Peyer's patch (tissue), 4 donors: Measurements from ENCODE around the gene COG5. TPM values are rescaled to one million over a fixed set of nuclear protein-coding genes. Genes with fewer than 3 reads are reported as not detected.
A peak's percentile ranks its signal among the peaks of the same experiment; 100 is the strongest.

Experiments
- DNase-seq, 3 donors: peaks; one replicate each; pipeline ENCODE4 v3.0.0-alpha.2; 2017 to 2019
- H3K27ac ChIP-seq, 4 donors: fragments of 200-600 bp; sonication (generic); one replicate each; pipeline ENCODE4 v1.5.1; 2016 to 2019
- H3K27me3 ChIP-seq, 2 donors: fragments of 200-600 bp; sonication (generic); one replicate each; pipeline ENCODE4 v1.5.1; 2019
- H3K36me3 ChIP-seq, 3 donors: fragments of 200-600 bp; sonication (generic); one replicate each; pipeline ENCODE4 v1.5.1; 2016 to 2019
- H3K4me1 ChIP-seq, 4 donors: fragments of 200-600 bp; sonication (generic); one replicate each; pipeline ENCODE4 v1.5.1; 2016 to 2019
- H3K4me3 ChIP-seq, 4 donors: fragments of 200-600 bp; sonication (generic); 1 replicate in 3 of 4; 2 replicates in 1 of 4; pipeline ENCODE4 v1.5.1; 2016 to 2019; ENCODE audit warnings: mild to moderate bottlenecking in 1 of 4
- H3K9me3 ChIP-seq, 4 donors: fragments of 200-600 bp; sonication (generic); one replicate each; pipeline ENCODE4 v1.5.1; 2016 to 2019; ENCODE audit warnings: mild to moderate bottlenecking in 1 of 4
- CTCF ChIP-seq, 6 experiments: fragments of 450-650 bp in 4 of 6; fragments of 200-600 bp in 2 of 6; sonication (generic) in 1 of 6; IDR thresholded peaks; one replicate each; pipeline ENCODE4 v1.5.1; 2017 to 2019; ENCODE audit warnings: antibody characterized with exemption in 6 of 6, mild to moderate bottlenecking in 3 of 6, moderate library complexity in 1 of 6
- POLR2A ChIP-seq, 2 donors: fragments of 450-650 bp; IDR thresholded peaks; one replicate each; pipeline ENCODE4 v1.5.1; 2017; ENCODE audit warnings: antibody characterized with exemption in 2 of 2, mild to moderate bottlenecking in 2 of 2, moderate library complexity in 2 of 2
- total RNA-seq, 4 donors: library from RNA; depleted of rRNA; stranded (reverse); fragments of >200 nt; gene quantifications; one replicate each; pipeline ENCODE4 v1.1.0, GENCODE V29; 2016

Gene COG5
- total RNA-seq, 4 donors from 2014 or later = 31.1 to 175 (median 68.0) TPM

DNA sequence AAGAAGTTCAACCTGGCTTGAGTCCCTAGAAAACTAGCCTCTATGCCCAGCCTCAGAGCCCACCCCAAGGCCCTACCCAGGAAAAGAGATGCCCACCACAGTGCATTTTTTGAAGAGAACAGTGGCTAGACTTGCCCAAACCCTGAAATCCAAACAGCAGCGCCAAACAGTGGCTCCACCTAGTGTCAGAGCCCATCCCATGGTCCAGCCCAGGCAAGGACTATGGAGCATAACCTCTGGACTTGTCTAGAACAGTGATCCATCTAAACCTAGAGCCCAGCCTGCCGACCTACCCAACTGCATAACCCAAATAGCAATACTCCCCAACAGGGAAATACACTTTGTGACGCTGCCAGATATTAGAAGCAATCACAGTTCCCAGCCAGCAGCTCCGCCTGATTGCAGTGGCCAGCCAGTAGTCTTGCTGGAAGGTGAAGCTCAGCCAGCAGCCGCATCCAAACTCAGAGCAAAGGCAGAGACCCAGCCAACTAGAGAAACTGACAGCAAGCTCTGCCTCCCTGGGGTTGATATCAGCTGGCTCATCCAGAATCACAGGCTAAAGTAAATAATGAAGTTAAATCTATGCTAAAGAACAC, 350.4 kb downstream of the COG5 start:
- Histone ChIP-seq H3K27me3 (no peaks in the 10 kb centered on the region), H3K9me3 (no peaks in the 10 kb centered on the region), H3K36me3 (peaks cover 0 to 15% (median 0%) of the 10 kb centered on the region in 3 donors), H3K27ac (no peak overlapping the region), H3K4me3 (no peak overlapping the region), H3K4me1 (no peaks in the 10 kb centered on the region)
- DNase-seq = no peak
- no peak for TF ChIP-seq POLR2A (IDR thresholded peaks at IDR 0.05)
- no peak for TF ChIP-seq CTCF (IDR thresholded peaks at IDR 0.05)

GRCh38 chr7:107212725-107213124, 351.0 kb downstream of the COG5 start:
- Histone ChIP-seq H3K4me3 (no peak overlapping the region), H3K9me3 (no peaks in the 10 kb centered on the region), H3K4me1 (no peaks in the 10 kb centered on the region), H3K27me3 (no peaks in the 10 kb centered on the region), H3K36me3 (peaks cover 0 to 15% (median 0%) of the 10 kb centered on the region in 3 donors), H3K27ac (no peak overlapping the region)
- no peak for DNase-seq
- TF ChIP-seq POLR2A (IDR thresholded peaks at IDR 0.05) (no peak), CTCF (IDR thresholded peaks at IDR 0.05) (no peak)

- no peak for DNase-seq
- H3K4me1 ChIP-seq = no peaks in the 10 kb centered on the region
- H3K27me3 ChIP-seq = no peaks in the 10 kb centered on the region
- H3K9me3 ChIP-seq = no peaks in the 10 kb centered on the region
- H3K4me3 ChIP-seq = no peak overlapping the region
- no peak overlapping the region for H3K27ac ChIP-seq
- no peak for TF ChIP-seq POLR2A (IDR thresholded peaks at IDR 0.05)
- TF ChIP-seq CTCF (IDR thresholded peaks at IDR 0.05) = no peak
- H3K36me3 ChIP-seq = peaks cover 0 to 27% (median 0%) of the 10 kb centered on the region in 3 donors
Measured at GRCh38 chr7:107210400-107210799, 353.3 kb downstream of the COG5 start.

GRCh38 chr7:107209565-107209964, 354.2 kb downstream of the COG5 start:
- Histone ChIP-seq H3K4me3 (no peak overlapping the region), H3K9me3 (no peaks in the 10 kb centered on the region), H3K4me1 (no peaks in the 10 kb centered on the region), H3K27me3 (no peaks in the 10 kb centered on the region), H3K27ac (no peak overlapping the region), H3K36me3 (peaks cover 0 to 35% (median 0%) of the 10 kb centered on the region in 3 donors)
- DNase-seq = no peak
- TF ChIP-seq CTCF (IDR thresholded peaks at IDR 0.05) (no peak), POLR2A (IDR thresholded peaks at IDR 0.05) (no peak)

- Histone ChIP-seq H3K9me3 (no peaks in the 10 kb centered on the region), H3K36me3 (peaks cover 0 to 45% (median 0%) of the 10 kb centered on the region in 3 donors), H3K4me1 (no peaks in the 10 kb centered on the region), H3K4me3 (no peak overlapping the region), H3K27ac (peak overlapping the region in 2 of 4 donors; percentile 15 to 18), H3K27me3 (no peaks in the 10 kb centered on the region)
- no peak for TF ChIP-seq POLR2A (IDR thresholded peaks at IDR 0.05)
- no peak for TF ChIP-seq CTCF (IDR thresholded peaks at IDR 0.05)
- no peak for DNase-seq
Measured at GRCh38 chr7:107208563-107208962, 355.2 kb downstream of the COG5 start.
